Mesendoderm (in vitro differentiated cells): ENCODE measurements around the gene SPOCK1.

ENCODE experiments used
- DNase-seq: peaks from one replicate; pipeline ENCODE4 v3.0.0; 2013
- H2AK5ac ChIP-seq: 2 replicates; pipeline ENCODE4 v1.6.1; 2013; ENCODE audit warnings: low read length, inconsistent platforms
- H2BK120ac ChIP-seq: 2 replicates; pipeline ENCODE4 v1.6.1; 2013; ENCODE audit warnings: low read depth, mild to moderate bottlenecking, low read length, moderate library complexity, mixed read lengths
- H2BK15ac ChIP-seq: replicated peaks from 2 replicates; pipeline ENCODE4 v1.6.1; 2013; ENCODE audit warnings: low read depth, mild to moderate bottlenecking, moderate library complexity
- H2BK5ac ChIP-seq: 2 replicates; pipeline ENCODE4 v1.6.1; 2013; ENCODE audit warnings: low read length, inconsistent platforms
- H3K18ac ChIP-seq: 2 replicates; pipeline ENCODE4 v1.6.1; 2013; ENCODE audit warnings: mild to moderate bottlenecking, low read length, mixed read lengths
- H3K23ac ChIP-seq: one replicate; pipeline ENCODE4 v1.6.1; 2013; ENCODE audit warnings: low read length
- H3K27ac ChIP-seq: 2 replicates; pipeline ENCODE4 v1.5.1; 2013; ENCODE audit warnings: low read depth, mild to moderate bottlenecking, inconsistent platforms, low read length, moderate library complexity
- H3K27me3 ChIP-seq: 2 replicates; pipeline ENCODE4 v1.6.1; 2013; ENCODE audit warnings: low read length, control low read depth, mild to moderate bottlenecking, inconsistent platforms; ENCODE audit not compliant: insufficient read depth, poor library complexity
- H3K36me3 ChIP-seq: 2 replicates; pipeline ENCODE4 v1.6.1; 2013; ENCODE audit warnings: low read length, inconsistent platforms; ENCODE audit not compliant: control insufficient read depth, insufficient read depth
- H3K4ac ChIP-seq: one replicate; pipeline ENCODE4 v1.6.1; 2013; ENCODE audit warnings: low read depth, mild to moderate bottlenecking, low read length, moderate library complexity
- H3K4me1 ChIP-seq: 2 replicates; pipeline ENCODE4 v1.6.1; 2013; ENCODE audit warnings: low read depth, low read length, inconsistent platforms; ENCODE audit not compliant: control insufficient read depth
- H3K4me2 ChIP-seq: 2 replicates; pipeline ENCODE4 v1.6.1; 2013; ENCODE audit warnings: low read length
- H3K4me3 ChIP-seq: 2 replicates; pipeline ENCODE4 v1.5.1; 2013; ENCODE audit warnings: mild to moderate bottlenecking, low read length
- H3K56ac ChIP-seq: one replicate; pipeline ENCODE4 v1.6.1; 2013; ENCODE audit warnings: low read length
- H3K79me1 ChIP-seq: 2 replicates; pipeline ENCODE4 v1.6.1; 2013; ENCODE audit warnings: low read length, inconsistent platforms
- H3K79me2 ChIP-seq: 2 replicates; pipeline ENCODE4 v1.6.1; 2013; ENCODE audit warnings: mild to moderate bottlenecking, low read length; ENCODE audit not compliant: control insufficient read depth, insufficient read depth
- H3K9ac ChIP-seq: 2 replicates; pipeline ENCODE4 v1.6.1; 2013; ENCODE audit warnings: low read length, inconsistent platforms
- H4K5ac ChIP-seq: one replicate; pipeline ENCODE4 v1.6.1; 2013; ENCODE audit warnings: low read length
- H4K8ac ChIP-seq: one replicate; pipeline ENCODE4 v1.6.1; 2013; ENCODE audit warnings: low read depth, mild to moderate bottlenecking, control low read depth, low read length, moderate library complexity
- WGBS: extraction: QIAGEN DNeasy Blood & Tissue Kit; methylation state at CpG from one replicate; pipeline ENCODE4 v1.1.7; 2013; ENCODE audit warnings: low lambda C conversion rate, missing lambda C conversion rate; ENCODE audit not compliant: insufficient coverage; ENCODE audit errors: extremely low coverage; 5-methylcytosine and 5-hydroxymethylcytosine counted together

The SPOCK1 gene

DNA sequence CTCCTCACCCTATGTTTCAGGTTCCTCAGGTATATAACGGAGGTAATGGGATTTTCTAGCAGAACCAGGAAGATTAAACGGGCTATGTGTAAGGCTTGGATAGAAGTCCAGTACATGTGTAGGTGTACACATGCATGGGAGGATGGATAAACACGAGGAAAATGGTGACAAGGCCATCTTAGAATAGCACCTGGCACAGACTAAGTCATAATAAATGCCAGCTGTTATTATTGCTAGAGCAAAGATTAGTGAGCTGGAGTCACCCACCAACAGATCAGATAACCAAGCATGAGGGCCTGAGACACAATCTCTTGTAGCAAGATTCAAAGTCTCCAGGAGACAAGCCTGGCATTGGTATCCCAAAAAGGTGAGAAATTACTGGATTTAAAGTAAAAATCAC lies 21.1 kb downstream of the SPOCK1 start:
- H3K23ac ChIP-seq: no peak overlapping the region
- H2AK5ac ChIP-seq: no peak overlapping the region
- no peak overlapping the region for H3K18ac ChIP-seq
- H2BK5ac ChIP-seq: no peak overlapping the region
- H3K4me3 ChIP-seq: no peak overlapping the region
- H3K27ac ChIP-seq: no peak overlapping the region
- no CpG with 5 or more reads among the region's 3 CpGs for WGBS
- no peak overlapping the region for H4K8ac ChIP-seq
- no peak overlapping the region for H3K4ac ChIP-seq
- H3K79me1 ChIP-seq: no peaks in the 10 kb centered on the region
- H3K27me3 ChIP-seq: no peaks in the 10 kb centered on the region
- no peak overlapping the region for H3K9ac ChIP-seq
- H4K5ac ChIP-seq: no peak overlapping the region
- no peaks in the 10 kb centered on the region for H3K4me1 ChIP-seq
- no peaks in the 10 kb centered on the region for H3K79me2 ChIP-seq
- H3K56ac ChIP-seq: no peak overlapping the region
- H2BK15ac ChIP-seq: no peak overlapping the region
- H3K36me3 ChIP-seq: no peaks in the 10 kb centered on the region
- no peak for DNase-seq
- no peak overlapping the region for H2BK120ac ChIP-seq
- no peak overlapping the region for H3K4me2 ChIP-seq

- no CpG with 5 or more reads among the region's 4 CpGs for WGBS
- Histone ChIP-seq H3K4ac (no peak overlapping the region), H3K18ac (no peak overlapping the region), H3K27me3 (no peaks in the 10 kb centered on the region), H2AK5ac (no peak overlapping the region), H2BK120ac (no peak overlapping the region), H2BK5ac (no peak overlapping the region), H4K8ac (no peak overlapping the region), H3K56ac (no peak overlapping the region), H2BK15ac (no peak overlapping the region), H3K23ac (no peak overlapping the region), H3K27ac (no peak overlapping the region), H3K79me1 (no peaks in the 10 kb centered on the region), H4K5ac (no peak overlapping the region), H3K9ac (no peak overlapping the region), H3K4me1 (no peaks in the 10 kb centered on the region), H3K36me3 (no peaks in the 10 kb centered on the region), H3K79me2 (no peaks in the 10 kb centered on the region), H3K4me2 (no peak overlapping the region), H3K4me3 (no peak overlapping the region)
- no peak for DNase-seq
Measured at GRCh38 chr5:137470921-137471220, 28.3 kb downstream of the SPOCK1 start.

GRCh38 chr5:137470111-137470920 lies 28.8 kb downstream of the SPOCK1 start:
- Histone ChIP-seq H4K8ac (no peak overlapping the region), H3K56ac (no peak overlapping the region), H3K79me2 (no peaks in the 10 kb centered on the region), H3K36me3 (no peaks in the 10 kb centered on the region), H3K18ac (no peak overlapping the region), H3K4me1 (no peaks in the 10 kb centered on the region), H3K79me1 (no peaks in the 10 kb centered on the region), H3K9ac (no peak overlapping the region), H3K4me2 (no peak overlapping the region), H3K27ac (no peak overlapping the region), H2BK120ac (no peak overlapping the region), H3K23ac (no peak overlapping the region), H3K4ac (no peak overlapping the region), H2BK15ac (no peak overlapping the region), H2AK5ac (no peak overlapping the region), H3K27me3 (no peaks in the 10 kb centered on the region), H2BK5ac (no peak overlapping the region), H3K4me3 (no peak overlapping the region), H4K5ac (no peak overlapping the region)
- no CpG with 5 or more reads among the region's 5 CpGs for WGBS
- no peak for DNase-seq

- Histone ChIP-seq H3K4me1 (no peaks in the 10 kb centered on the region), H3K4ac (no peak overlapping the region)
Measured at GRCh38 chr5:137466889-137467288, 32.2 kb downstream of the SPOCK1 start.

DNA sequence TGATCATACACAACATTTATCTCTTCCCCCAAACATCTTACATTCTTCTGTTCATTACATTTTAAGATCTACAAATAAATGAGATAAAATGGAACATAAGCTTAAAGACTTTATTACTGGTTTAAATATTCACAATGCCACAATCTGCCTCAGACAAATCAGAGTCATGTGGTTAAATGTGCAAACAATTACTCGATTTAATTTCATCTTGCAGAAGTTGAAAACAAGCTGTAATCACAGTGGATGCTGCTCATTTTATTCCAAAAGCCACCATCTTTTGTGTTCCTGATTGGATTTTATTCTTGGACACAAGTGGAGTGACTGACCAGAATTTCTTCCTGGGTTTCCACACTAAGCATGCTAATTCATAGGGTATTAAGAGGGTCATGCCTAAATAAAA lies 33.2 kb downstream of the SPOCK1 start:
- H3K4me2 ChIP-seq: no peak overlapping the region
- no peak overlapping the region for H3K4me3 ChIP-seq
- DNase-seq: no peak
- no peaks in the 10 kb centered on the region for H3K36me3 ChIP-seq
- H4K5ac ChIP-seq: no peak overlapping the region
- H4K8ac ChIP-seq: no peak overlapping the region
- H2BK15ac ChIP-seq: no peak overlapping the region
- no peak overlapping the region for H3K27ac ChIP-seq
- WGBS: no CpG with 5 or more reads among the region's 1 CpG
- H3K18ac ChIP-seq: no peak overlapping the region
- H2AK5ac ChIP-seq: no peak overlapping the region
- no peak overlapping the region for H3K9ac ChIP-seq
- no peaks in the 10 kb centered on the region for H3K4me1 ChIP-seq
- no peak overlapping the region for H3K23ac ChIP-seq
- H3K4ac ChIP-seq: no peak overlapping the region
- no peak overlapping the region for H2BK120ac ChIP-seq
- H3K27me3 ChIP-seq: no peaks in the 10 kb centered on the region
- H3K79me1 ChIP-seq: no peaks in the 10 kb centered on the region
- no peak overlapping the region for H3K56ac ChIP-seq
- no peaks in the 10 kb centered on the region for H3K79me2 ChIP-seq
- no peak overlapping the region for H2BK5ac ChIP-seq

More at GRCh38 chr5:137466889-137467288, 32.2 kb downstream of the SPOCK1 start:
- WGBS: no CpG with 5 or more reads among the region's 3 CpGs
- Histone ChIP-seq H2BK120ac (no peak overlapping the region), H4K8ac (no peak overlapping the region), H3K9ac (no peak overlapping the region), H3K79me1 (no peaks in the 10 kb centered on the region), H2BK15ac (no peak overlapping the region), H3K4me3 (no peak overlapping the region), H3K18ac (no peak overlapping the region), H2BK5ac (no peak overlapping the region), H3K23ac (no peak overlapping the region), H3K36me3 (no peaks in the 10 kb centered on the region), H3K27me3 (no peaks in the 10 kb centered on the region), H3K79me2 (no peaks in the 10 kb centered on the region), H3K56ac (no peak overlapping the region), H3K27ac (no peak overlapping the region), H2AK5ac (no peak overlapping the region), H3K4me2 (no peak overlapping the region), H4K5ac (no peak overlapping the region)
- no peak for DNase-seq
